H9 (cell line): Measurements from ENCODE around the gene CDH23. TPM values are rescaled to one million over a fixed set of nuclear protein-coding genes. Genes with fewer than 3 reads are reported as not detected.

Source experiments
- DNase-seq: peaks from one replicate; pipeline ENCODE4 v3.0.0-alpha.2; 2017
- H2AFZ ChIP-seq: one replicate; pipeline ENCODE4 v1.6.1; 2013; ENCODE audit warnings: mild to moderate bottlenecking, low read length, control low read depth, moderate library complexity
- H2AK5ac ChIP-seq: 2 replicates; pipeline ENCODE4 v1.6.1; 2013; ENCODE audit warnings: low read length, control low read depth, mixed read lengths; ENCODE audit not compliant: insufficient read length
- H2BK120ac ChIP-seq: one replicate; pipeline ENCODE4 v1.6.1; 2013; ENCODE audit warnings: low read depth, mild to moderate bottlenecking, low read length, control low read depth, inconsistent platforms; ENCODE audit not compliant: poor library complexity, severe bottlenecking
- H2BK12ac ChIP-seq: 2 replicates; pipeline ENCODE4 v1.6.1; 2013; ENCODE audit warnings: low read length, control low read depth, mixed read lengths, low read depth; ENCODE audit not compliant: insufficient read length
- H2BK15ac ChIP-seq: 2 replicates; pipeline ENCODE4 v1.6.1; 2013; ENCODE audit warnings: low read depth, low read length, control low read depth
- H2BK20ac ChIP-seq: one replicate; pipeline ENCODE4 v1.6.1; 2013; ENCODE audit warnings: low read depth, mild to moderate bottlenecking, low read length, control low read depth, inconsistent platforms; ENCODE audit not compliant: poor library complexity, severe bottlenecking
- H2BK5ac ChIP-seq: 2 replicates; pipeline ENCODE4 v1.6.1; 2013; ENCODE audit warnings: low read length, control low read depth, mixed read lengths; ENCODE audit not compliant: insufficient read length
- H3K14ac ChIP-seq: 2 replicates; pipeline ENCODE4 v1.6.1; 2013; ENCODE audit warnings: low read length, control low read depth; ENCODE audit not compliant: insufficient read depth
- H3K18ac ChIP-seq: 2 replicates; pipeline ENCODE4 v1.6.1; 2013; ENCODE audit warnings: low read depth, mild to moderate bottlenecking, mixed read lengths, low read length, control low read depth; ENCODE audit not compliant: insufficient read length
- H3K23ac ChIP-seq: 2 replicates; pipeline ENCODE4 v1.6.1; 2013; ENCODE audit warnings: low read length, control low read depth, mixed read lengths, low read depth; ENCODE audit not compliant: insufficient read length
- H3K23me2 ChIP-seq: 2 replicates; pipeline ENCODE4 v1.6.1; 2013; ENCODE audit warnings: low read depth, mild to moderate bottlenecking, mixed read lengths, low read length, control low read depth; ENCODE audit not compliant: insufficient read length, poor library complexity, severe bottlenecking
- H3K27ac ChIP-seq: 2 replicates; pipeline ENCODE4 v1.5.1; 2013; ENCODE audit warnings: low read length, control low read depth, mixed read lengths, low read depth; ENCODE audit not compliant: insufficient read length
- H3K27me3 ChIP-seq: 2 replicates; pipeline ENCODE4 v1.6.1; 2013; ENCODE audit warnings: low read length, control low read depth, inconsistent platforms; ENCODE audit not compliant: insufficient read depth
- H3K4ac ChIP-seq: 2 replicates; pipeline ENCODE4 v1.6.1; 2013; ENCODE audit warnings: low read depth, mild to moderate bottlenecking, control low read depth, inconsistent platforms, low read length, moderate library complexity
- H3K4me1 ChIP-seq: 2 replicates; pipeline ENCODE4 v1.6.1; 2013; ENCODE audit warnings: low read length, control low read depth, inconsistent platforms; ENCODE audit not compliant: insufficient read depth
- H3K4me2 ChIP-seq: 2 replicates; pipeline ENCODE4 v1.6.1; 2013; ENCODE audit warnings: low read length, control low read depth, mixed read lengths; ENCODE audit not compliant: insufficient read length, insufficient read depth
- H3K56ac ChIP-seq: 2 replicates; pipeline ENCODE4 v1.6.1; 2013; ENCODE audit warnings: low read depth, mild to moderate bottlenecking, mixed read lengths, low read length, control low read depth; ENCODE audit not compliant: insufficient read length
- H3K79me1 ChIP-seq: 2 replicates; pipeline ENCODE4 v1.6.1; 2013; ENCODE audit warnings: low read depth, mild to moderate bottlenecking, moderate library complexity, low read length, control low read depth, inconsistent platforms; ENCODE audit not compliant: insufficient read depth, poor library complexity, severe bottlenecking
- H3K79me2 ChIP-seq: 2 replicates; pipeline ENCODE4 v1.6.1; 2013; ENCODE audit warnings: low read length, control low read depth, inconsistent platforms; ENCODE audit not compliant: insufficient read depth
- H3K9ac ChIP-seq: 2 replicates; pipeline ENCODE4 v1.6.1; 2013; ENCODE audit warnings: low read length, control low read depth, mixed read lengths; ENCODE audit not compliant: insufficient read length; ENCODE audit errors: extremely low read depth
- H3K9me3 ChIP-seq: one replicate; pipeline ENCODE4 v1.6.1; 2013; ENCODE audit warnings: low read depth, low read length, inconsistent platforms; ENCODE audit not compliant: control insufficient read depth
- H3T11ph ChIP-seq: one replicate; pipeline ENCODE4 v1.6.1; 2013; ENCODE audit warnings: mild to moderate bottlenecking, low read length, control low read depth, inconsistent platforms
- H4K20me1 ChIP-seq: one replicate; pipeline ENCODE4 v1.6.1; 2013; ENCODE audit not compliant: control insufficient read depth, insufficient read length, insufficient read depth
- H4K5ac ChIP-seq: 2 replicates; pipeline ENCODE4 v1.6.1; 2013; ENCODE audit warnings: low read depth, mild to moderate bottlenecking, mixed read lengths, low read length, control low read depth; ENCODE audit not compliant: insufficient read length
- H4K8ac ChIP-seq: replicated peaks from 2 replicates; pipeline ENCODE4 v1.6.1; 2013; ENCODE audit warnings: low read length, control low read depth, mixed read lengths, low read depth; ENCODE audit not compliant: insufficient read length
- H4K91ac ChIP-seq: 2 replicates; pipeline ENCODE4 v1.6.1; 2013; ENCODE audit warnings: low read depth, mild to moderate bottlenecking, moderate library complexity, mixed read lengths, low read length, control low read depth; ENCODE audit not compliant: insufficient read length
- H3K27ac Mint-ChIP-seq, 3 experiments: 2 replicates in 2 of 3; 3 replicates in 1 of 3; pipeline ENCODE4 v1.8.0; 2020 to 2021; ENCODE audit warnings: mixed read lengths in 3 of 3, mild to moderate bottlenecking in 1 of 3, moderate library complexity in 1 of 3
- H3K27me3 Mint-ChIP-seq: 2 replicates; pipeline ENCODE4 v1.8.0; 2021; ENCODE audit warnings: low read depth, mild to moderate bottlenecking, moderate library complexity, mixed read lengths
- H3K36me3 Mint-ChIP-seq, 3 experiments: 2 replicates in 2 of 3; 3 replicates in 1 of 3; pipeline ENCODE4 v1.8.0; 2020 to 2021; ENCODE audit warnings: low read depth in 3 of 3, mixed read lengths in 3 of 3; ENCODE audit not compliant: insufficient read depth in 1 of 3
- H3K4me1 Mint-ChIP-seq, 2 experiments: 2 replicates each; pipeline ENCODE4 v1.8.0; 2020; ENCODE audit warnings: mixed read lengths in 2 of 2
- H3K4me3 Mint-ChIP-seq, 2 experiments: 2 replicates in 1 of 2; 3 replicates in 1 of 2; pipeline ENCODE4 v1.8.0; 2020 to 2021; ENCODE audit warnings: mild to moderate bottlenecking in 2 of 2, mixed read lengths in 2 of 2, moderate library complexity in 1 of 2
- H3K9me3 Mint-ChIP-seq, 2 experiments: 2 replicates in 1 of 2; 3 replicates in 1 of 2; pipeline ENCODE4 v1.8.0; 2020; ENCODE audit warnings: mild to moderate bottlenecking in 2 of 2, mixed read lengths in 2 of 2, moderate library complexity in 1 of 2
- WGBS: extraction: QIAGEN DNeasy Blood & Tissue Kit; methylation state at CpG from one replicate; pipeline ENCODE4 v1.1.7; 2013; ENCODE audit warnings: missing lambda C conversion rate, low lambda C conversion rate, mixed read lengths; ENCODE audit not compliant: insufficient read length; ENCODE audit errors: extremely low coverage; 5-methylcytosine and 5-hydroxymethylcytosine counted together
- total RNA-seq: library from RNA; stranded (reverse); gene quantifications from 2 replicates; pipeline ENCODE4 v1.2.1, GENCODE V29; 2021
- TF ChIP-seq, protein P1 (sequence below): fragments of 200-600 bp; sonication (generic); conservative IDR thresholded peaks from 3 replicates; pipeline ENCODE4 v1.8.0; 2021; ENCODE audit warnings: antibody characterized with exemption, mild to moderate bottlenecking

The CDH23 gene
- total RNA-seq, 1 experiment from 2014 or later: 2.1 TPM

DNA sequence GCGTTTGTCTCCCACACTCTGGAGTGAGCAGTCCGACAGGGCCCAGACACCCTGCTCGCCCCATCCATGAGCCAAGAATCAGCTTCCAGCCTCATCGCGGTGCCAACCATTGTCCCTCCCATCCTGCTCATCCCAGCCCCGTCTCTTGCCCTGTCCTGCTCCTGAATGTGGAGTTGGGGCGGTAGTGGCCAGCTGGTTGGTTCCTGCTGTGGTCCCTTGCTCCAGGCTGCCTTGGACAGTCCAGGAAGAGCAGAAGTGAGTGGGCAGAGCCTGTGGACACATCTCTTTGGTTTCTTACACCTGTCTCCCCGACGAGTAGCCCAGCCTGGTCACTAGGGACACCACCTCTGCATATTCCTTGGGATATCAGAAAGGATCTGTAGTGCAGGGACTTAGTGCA, 63.9 kb downstream of the CDH23 start:
- TF ChIP-seq, protein P1, sequence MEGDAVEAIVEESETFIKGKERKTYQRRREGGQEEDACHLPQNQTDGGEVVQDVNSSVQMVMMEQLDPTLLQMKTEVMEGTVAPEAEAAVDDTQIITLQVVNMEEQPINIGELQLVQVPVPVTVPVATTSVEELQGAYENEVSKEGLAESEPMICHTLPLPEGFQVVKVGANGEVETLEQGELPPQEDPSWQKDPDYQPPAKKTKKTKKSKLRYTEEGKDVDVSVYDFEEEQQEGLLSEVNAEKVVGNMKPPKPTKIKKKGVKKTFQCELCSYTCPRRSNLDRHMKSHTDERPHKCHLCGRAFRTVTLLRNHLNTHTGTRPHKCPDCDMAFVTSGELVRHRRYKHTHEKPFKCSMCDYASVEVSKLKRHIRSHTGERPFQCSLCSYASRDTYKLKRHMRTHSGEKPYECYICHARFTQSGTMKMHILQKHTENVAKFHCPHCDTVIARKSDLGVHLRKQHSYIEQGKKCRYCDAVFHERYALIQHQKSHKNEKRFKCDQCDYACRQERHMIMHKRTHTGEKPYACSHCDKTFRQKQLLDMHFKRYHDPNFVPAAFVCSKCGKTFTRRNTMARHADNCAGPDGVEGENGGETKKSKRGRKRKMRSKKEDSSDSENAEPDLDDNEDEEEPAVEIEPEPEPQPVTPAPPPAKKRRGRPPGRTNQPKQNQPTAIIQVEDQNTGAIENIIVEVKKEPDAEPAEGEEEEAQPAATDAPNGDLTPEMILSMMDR: no peak
- Mint-ChIP-seq H3K36me3 (no peaks in the 10 kb centered on the region), H3K4me1 (peaks cover 0 to 3% of the 10 kb centered on the region in 2 experiments; a peak in 1 of 4 replicates), H3K27me3 (peaks cover 7% of the 10 kb centered on the region), H3K27ac (no peak overlapping the region), H3K4me3 (no peak overlapping the region), H3K9me3 (no peaks in the 10 kb centered on the region)
- Histone ChIP-seq H3K9ac (no peak overlapping the region), H3T11ph (no peak overlapping the region), H3K9me3 (no peaks in the 10 kb centered on the region), H2BK20ac (no peak overlapping the region), H3K4me1 (no peaks in the 10 kb centered on the region), H3K79me2 (no peaks in the 10 kb centered on the region), H3K23ac (no peak overlapping the region), H4K5ac (no peak overlapping the region), H2BK15ac (no peak overlapping the region), H3K27ac (no peak overlapping the region), H3K4me2 (no peak overlapping the region), H3K18ac (no peak overlapping the region), H2AK5ac (no peak overlapping the region), H3K56ac (no peak overlapping the region), H4K91ac (no peak overlapping the region), H3K79me1 (no peaks in the 10 kb centered on the region), H4K20me1 (no peaks in the 10 kb centered on the region), H2BK12ac (no peak overlapping the region), H2BK120ac (no peak overlapping the region), H4K8ac (no peak overlapping the region), H3K4ac (no peak overlapping the region), H2BK5ac (no peak overlapping the region), H2AFZ (no peak overlapping the region), H3K14ac (no peak overlapping the region), H3K27me3 (no peaks in the 10 kb centered on the region), H3K23me2 (no peaks in the 10 kb centered on the region)
- no peak for DNase-seq
- no CpG with 5 or more reads among the region's 9 CpGs for WGBS
